HPDE6-E6E7 (cell line): ENCODE results near the gene AGAP4.
"Not testable (repeated sequence)": the region's sequence is repeated elsewhere in the genome, so short reads cannot be mapped to it uniquely, and the experiment has no call there.

Source experiments
- DNase-seq: peaks from one replicate; pipeline ENCODE4 v3.0.0; 2011; ENCODE audit warnings: missing footprints; ENCODE audit errors: extremely low spot score

Gene AGAP4

GRCh38 chr10:45847400-45847799, at the start of gene AGAP4:
Gene AGAP4, minus strand, starts transcription at chr10:45847500. Its CDS starts 153 bp downstream, at chr10:45847347.
- DNase-seq, result not testable (repeated sequence)

- not testable (repeated sequence) for DNase-seq
These were observed 43.4 kb upstream of the AGAP4 start for GRCh38 chr10:45890721-45891120.

DNA sequence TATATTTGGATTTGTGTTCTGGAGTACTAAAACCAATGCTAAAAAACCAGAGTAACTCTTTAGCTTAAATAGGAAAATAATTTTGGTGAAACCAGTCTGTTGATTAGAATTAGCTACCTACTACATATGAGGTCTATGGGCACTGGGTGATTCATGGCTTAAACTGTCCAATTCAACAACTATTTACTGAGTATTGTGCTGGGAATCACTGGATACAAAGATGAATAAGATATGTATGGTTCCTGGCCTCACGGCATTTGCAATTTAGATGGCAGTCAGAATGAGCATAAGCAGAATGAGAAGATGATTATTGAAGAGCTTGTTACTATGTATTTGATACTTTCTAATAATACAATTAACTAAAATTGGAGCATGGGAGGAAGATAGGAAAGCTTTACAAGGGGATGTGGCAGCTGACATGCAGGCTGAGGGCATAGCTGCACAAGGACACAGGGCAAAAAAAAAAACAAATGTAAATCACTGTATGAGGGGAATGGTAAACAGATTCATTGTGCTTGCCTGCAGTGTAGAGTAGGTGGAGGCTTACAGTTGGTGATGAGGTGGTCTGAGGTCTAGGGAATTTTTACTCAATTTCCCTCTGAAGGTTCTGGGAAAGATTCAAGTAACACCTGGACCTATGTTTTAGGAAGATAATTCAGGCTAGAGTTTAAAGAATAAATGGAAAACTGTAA, 42.4 kb upstream of the AGAP4 start:
- not testable (repeated sequence) for DNase-seq

DNA sequence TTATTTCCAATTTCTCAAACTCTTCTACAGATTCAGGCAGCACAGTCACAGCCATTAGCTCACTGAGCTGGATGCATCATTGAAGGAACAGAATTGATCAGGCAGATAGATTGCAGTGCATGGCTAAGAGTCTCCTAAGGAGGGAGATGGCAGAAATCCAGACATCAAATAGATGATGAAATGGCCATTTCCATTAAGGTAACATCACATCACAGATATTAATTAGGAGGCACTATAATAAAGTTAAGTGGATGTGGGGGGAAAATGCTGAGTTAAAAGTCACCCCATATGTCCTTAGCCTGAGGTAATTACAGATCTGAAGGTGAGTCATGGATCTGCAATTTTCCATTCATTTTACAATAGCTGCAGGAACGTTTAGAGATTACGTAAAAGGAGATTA, 35.6 kb upstream of the AGAP4 start:
- DNase-seq, result not testable (repeated sequence)

DNA sequence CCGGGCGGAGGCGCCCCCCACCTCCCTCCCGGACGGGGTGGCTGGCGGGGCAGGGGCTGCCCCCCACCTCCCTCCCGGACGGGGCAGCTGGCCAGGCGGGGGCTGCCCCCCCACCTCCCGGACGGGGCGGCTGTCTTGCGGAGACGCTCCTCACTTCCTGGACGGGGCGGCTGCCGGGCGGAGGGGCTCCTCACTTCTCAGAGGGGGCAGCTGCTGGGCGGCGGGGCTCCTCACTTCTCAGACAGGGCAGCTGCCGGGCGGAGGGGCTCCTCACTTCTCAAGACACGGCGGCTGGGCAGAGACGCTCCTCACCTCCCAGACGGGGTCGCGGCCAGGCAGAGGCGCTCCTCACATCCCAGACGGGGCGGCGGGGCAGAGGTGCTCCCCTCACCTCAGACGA, 18.1 kb upstream of the AGAP4 start:
- DNase-seq, result not testable (repeated sequence)

DNA sequence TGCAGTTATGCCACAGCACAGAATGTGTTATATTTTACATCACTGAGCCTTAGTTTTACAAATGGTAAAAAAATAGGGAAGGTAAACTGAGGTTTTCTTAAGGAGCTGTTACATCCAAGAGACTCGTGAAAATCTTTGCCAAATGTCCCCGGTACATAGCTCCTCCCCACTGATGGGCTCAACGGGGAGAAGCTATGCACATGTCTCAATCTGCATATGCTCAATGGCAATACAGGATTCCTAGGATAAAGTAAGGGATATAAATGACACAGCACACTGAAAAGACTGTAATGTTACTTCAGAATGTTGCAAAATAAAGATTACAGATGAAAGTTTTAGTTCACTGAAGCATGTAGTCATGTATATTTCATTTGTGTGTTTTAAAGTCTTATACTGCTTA, 17.0 kb upstream of the AGAP4 start:
- not testable (repeated sequence) for DNase-seq

- not testable (repeated sequence) for DNase-seq
These were observed 16.3 kb upstream of the AGAP4 start for GRCh38 chr10:45863632-45864031.

GRCh38 chr10:45857931-45858330, 10.6 kb upstream of the AGAP4 start:
- DNase-seq, result not testable (repeated sequence)

DNA sequence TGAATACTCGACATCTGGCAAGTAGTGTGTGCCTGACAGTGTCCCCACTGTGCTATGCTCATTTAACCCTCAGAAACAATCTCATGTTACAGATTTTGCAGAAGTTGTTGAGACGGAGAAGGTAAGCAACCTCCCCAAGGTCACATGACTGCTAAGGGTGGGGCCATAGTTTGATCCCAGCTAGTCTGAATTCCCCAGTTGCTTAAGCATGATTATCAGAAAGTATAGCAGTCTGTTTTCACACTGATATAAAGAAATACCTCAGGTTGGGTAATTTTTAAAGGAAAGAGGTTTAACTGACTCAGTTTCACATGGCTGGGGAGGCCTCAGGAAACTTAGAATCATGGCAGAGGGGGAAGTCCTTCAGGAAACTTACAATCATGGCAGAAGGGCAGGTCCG, 1.2 kb upstream of the AGAP4 start:
- not testable (repeated sequence) for DNase-seq

DNA sequence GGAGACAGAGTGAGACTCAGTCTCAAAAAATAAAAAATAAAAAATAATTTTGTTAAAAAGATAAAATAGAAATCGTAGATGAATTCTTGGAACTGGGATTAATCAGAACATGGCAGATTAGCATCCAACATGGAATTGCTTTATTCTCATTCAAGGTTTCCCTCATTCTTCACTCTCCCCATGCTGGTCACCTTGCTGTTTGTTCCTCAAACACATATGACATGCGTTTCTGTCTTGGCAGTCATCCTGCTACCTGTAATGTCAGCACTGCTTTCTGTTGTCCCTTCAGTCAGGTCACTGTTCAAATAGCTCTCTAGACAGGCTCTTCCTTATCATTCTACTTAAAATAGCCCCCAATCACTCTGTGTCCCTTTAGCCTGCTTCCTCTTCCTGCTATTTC, 24.4 kb downstream of the AGAP4 start:
- DNase-seq, result not testable (repeated sequence)

GRCh38 chr10:45820107-45820830, 27.0 kb downstream of the AGAP4 start:
- DNase-seq, result not testable (repeated sequence)

GRCh38 chr10:45819552-45819951, 27.7 kb downstream of the AGAP4 start:
- no peak for DNase-seq

- no peak for DNase-seq
These were observed 29.4 kb downstream of the AGAP4 start for GRCh38 chr10:45817912-45818311.

DNA sequence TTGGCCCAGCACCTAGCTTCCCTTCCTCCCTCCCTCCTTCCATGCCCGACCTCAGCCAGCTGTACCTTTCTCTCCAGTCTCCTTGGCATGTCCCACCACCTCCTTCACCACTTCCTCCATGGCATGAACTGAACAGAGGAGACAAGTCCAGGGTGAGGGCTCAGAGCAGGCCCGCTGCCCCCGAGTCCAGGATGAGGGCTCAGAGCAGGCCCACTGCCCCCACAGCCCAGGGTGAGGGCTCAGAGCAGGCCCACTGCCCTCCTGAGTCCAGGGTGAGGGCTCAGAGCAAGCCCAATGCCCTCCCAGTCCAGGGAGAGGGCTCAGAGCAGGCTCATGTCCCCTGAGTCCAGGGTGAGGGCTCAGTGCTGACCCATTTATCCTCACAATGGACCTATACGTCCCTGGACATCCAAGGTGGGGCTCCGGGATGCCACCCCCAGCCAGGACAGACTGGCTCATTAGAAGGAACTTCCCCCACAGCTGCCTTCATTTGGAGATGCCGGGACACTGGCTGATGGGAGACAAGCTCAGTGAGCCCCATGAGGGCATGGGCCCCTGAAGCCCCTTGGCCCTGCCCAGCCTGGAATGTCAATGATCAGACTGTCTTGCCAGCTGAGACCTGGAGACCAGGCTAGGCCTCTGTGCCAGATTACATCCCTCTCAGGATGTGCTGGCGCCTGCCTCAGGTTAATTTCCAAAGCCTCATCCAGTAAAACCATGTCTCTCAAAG, 30.0 kb downstream of the AGAP4 start:
- DNase-seq, result no peak

- not testable (repeated sequence) for DNase-seq
These were observed 33.2 kb downstream of the AGAP4 start for GRCh38 chr10:45814146-45814545.

DNA sequence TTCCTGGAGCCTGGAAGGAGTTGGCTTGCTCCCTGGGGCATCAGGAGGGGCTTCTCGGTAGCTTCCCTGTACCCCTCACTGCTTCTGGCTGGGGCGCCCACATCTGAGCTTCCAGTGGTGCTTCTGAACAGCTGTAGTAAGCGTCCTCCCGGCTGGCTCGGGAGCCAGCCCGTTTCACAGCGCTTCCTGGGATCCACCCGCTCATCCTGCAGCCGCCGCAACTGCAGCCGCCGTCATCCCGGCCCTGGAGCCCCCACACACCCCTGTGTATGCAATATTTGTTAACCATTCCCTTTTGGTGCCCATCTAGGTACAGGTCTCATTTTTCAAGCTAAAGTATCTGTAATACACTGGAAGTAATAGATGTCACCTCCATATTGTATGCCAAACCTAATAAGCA, 34.3 kb downstream of the AGAP4 start:
- DNase-seq, result not testable (repeated sequence)

DNA sequence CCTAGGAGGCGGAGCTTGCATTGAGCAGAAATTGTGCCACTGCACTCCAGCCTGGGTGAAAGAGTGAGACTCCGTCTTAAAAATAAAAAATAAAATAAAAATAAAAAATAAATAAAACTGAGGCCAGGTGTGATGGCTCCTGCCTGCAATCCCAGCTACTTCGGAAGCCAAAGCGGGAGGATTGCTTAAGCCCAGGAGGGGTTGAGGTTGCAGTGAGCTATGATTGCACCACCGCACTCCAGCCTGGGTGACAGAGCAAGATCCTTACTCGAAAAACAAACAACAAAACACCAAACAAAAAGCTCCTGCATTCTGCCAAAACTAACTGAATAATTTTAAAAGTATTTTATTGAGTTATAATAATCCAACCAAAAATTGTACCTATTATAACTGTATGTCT, 36.2 kb downstream of the AGAP4 start:
- no peak for DNase-seq

- no peak for DNase-seq
These were observed 37.5 kb downstream of the AGAP4 start for GRCh38 chr10:45809837-45810236.

- not testable (repeated sequence) for DNase-seq
These were observed 42.3 kb downstream of the AGAP4 start for GRCh38 chr10:45804996-45805395.

GRCh38 chr10:45803060-45804010, 44.0 kb downstream of the AGAP4 start:
- DNase-seq, result not testable (repeated sequence)

DNA sequence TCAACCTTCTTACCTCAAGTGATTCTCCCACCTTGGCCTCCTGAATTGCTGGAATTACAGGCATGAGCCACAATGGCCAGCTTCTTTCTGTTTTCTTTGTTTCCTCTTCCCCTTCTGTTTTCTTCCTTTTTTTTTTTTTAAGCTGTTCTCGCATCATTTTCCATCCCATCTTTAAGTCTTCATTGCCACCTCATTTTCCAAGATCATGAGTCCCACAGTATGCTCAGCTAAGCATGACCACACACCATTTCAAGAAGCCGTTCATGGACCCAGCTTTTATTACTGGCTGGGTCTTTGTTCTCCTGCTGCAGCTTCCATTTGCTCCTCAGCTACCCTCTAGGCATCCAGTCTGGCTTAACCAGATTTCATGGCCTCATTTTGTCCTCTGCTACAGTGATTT, 52.5 kb downstream of the AGAP4 start:
- DNase-seq, result not testable (repeated sequence)
